Measurements from ENCODE around the gene GNB1.

GNB1 gene

DNA sequence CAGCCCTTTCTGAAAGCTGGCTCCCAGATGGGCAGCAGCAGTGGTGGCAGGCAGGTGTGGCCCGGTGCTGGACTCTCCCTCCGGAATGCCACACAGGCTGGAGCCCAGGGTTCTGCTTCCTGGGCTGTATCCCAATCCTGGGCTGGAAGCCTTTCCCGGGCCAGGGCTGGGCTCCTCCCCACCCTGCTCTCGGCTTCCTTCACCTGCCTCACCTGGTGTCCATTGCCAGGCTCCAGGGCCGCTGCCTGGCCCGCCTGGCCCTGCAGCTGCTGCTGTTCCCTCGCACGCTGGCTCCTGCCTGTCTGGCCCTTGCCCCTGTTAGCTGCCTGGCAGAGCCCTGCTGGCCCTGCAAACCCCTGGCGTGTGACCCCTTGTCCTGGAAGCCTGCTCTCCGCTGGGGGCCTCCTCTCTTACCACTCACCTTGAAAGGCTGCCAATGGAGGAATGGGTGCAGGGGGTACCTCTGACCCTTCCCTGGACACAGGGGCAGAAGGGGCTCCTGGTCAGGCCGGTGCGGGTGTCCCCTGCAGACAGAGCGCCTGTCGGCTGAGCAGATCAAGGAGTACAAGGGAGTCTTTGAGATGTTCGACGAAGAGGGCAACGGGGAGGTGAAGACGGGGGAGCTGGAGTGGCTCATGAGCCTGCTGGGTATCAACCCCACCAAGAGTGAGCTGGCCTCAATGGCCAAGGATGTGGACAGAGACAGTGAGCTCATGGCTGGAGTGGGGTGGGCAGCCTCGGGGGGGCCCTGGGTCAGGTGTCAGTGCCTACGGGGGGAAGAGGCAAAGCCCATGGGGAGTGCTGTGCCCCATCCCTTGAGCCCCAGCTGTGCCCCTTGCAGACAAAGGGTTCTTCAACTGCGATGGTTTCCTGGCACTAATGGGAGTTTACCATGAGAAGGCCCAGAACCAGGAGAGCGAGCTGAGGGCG is 25.3 kb upstream of the GNB1 start:
- Histone ChIP-seq H4K20me1 (ENCODE audit: insufficient read depth, low read length) (no peaks in the 10 kb centered on the region), H3K9me2 (ENCODE audit: low read depth, low read length) (no peaks in the 10 kb centered on the region), H3K79me2 (ENCODE audit: insufficient read depth, low read length) (no peaks in the 10 kb centered on the region), H3K27ac (ENCODE audit: low read depth, low read length, poor library complexity, severe bottlenecking) (no peak overlapping the region), H2AFZ (ENCODE audit: low read length) (no peak overlapping the region), H3K4me1 (ENCODE audit: insufficient read depth, low read length, severe bottlenecking) (peaks cover 9% of the 10 kb centered on the region), H3K9me3 (ENCODE audit: low read length) (no peaks in the 10 kb centered on the region), H3K4me3 (ENCODE audit: low read depth, low read length, poor library complexity, severe bottlenecking) (no peak overlapping the region), H3F3A (ENCODE audit: insufficient read depth, low read length) (no peaks in the 10 kb centered on the region), H3K9ac (ENCODE audit: low read length) (no peak overlapping the region), H3K27me3 (ENCODE audit: insufficient read depth, low read length) (peaks cover 4% of the 10 kb centered on the region; the same call in 1 of the 2 replicates), H3K4me2 (ENCODE audit: low read length) (no peak overlapping the region), H3K36me3 (ENCODE audit: insufficient read depth, low read length) (no peaks in the 10 kb centered on the region)
- TF ChIP-seq EZH2 (IDR thresholded peaks at IDR 0.05; ENCODE audit: borderline replicate concordance, low read length) = no peak
- TF ChIP-seq, protein P1, sequence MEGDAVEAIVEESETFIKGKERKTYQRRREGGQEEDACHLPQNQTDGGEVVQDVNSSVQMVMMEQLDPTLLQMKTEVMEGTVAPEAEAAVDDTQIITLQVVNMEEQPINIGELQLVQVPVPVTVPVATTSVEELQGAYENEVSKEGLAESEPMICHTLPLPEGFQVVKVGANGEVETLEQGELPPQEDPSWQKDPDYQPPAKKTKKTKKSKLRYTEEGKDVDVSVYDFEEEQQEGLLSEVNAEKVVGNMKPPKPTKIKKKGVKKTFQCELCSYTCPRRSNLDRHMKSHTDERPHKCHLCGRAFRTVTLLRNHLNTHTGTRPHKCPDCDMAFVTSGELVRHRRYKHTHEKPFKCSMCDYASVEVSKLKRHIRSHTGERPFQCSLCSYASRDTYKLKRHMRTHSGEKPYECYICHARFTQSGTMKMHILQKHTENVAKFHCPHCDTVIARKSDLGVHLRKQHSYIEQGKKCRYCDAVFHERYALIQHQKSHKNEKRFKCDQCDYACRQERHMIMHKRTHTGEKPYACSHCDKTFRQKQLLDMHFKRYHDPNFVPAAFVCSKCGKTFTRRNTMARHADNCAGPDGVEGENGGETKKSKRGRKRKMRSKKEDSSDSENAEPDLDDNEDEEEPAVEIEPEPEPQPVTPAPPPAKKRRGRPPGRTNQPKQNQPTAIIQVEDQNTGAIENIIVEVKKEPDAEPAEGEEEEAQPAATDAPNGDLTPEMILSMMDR (IDR thresholded peaks at IDR 0.05; ENCODE audit: low read length) = no peak

DNA sequence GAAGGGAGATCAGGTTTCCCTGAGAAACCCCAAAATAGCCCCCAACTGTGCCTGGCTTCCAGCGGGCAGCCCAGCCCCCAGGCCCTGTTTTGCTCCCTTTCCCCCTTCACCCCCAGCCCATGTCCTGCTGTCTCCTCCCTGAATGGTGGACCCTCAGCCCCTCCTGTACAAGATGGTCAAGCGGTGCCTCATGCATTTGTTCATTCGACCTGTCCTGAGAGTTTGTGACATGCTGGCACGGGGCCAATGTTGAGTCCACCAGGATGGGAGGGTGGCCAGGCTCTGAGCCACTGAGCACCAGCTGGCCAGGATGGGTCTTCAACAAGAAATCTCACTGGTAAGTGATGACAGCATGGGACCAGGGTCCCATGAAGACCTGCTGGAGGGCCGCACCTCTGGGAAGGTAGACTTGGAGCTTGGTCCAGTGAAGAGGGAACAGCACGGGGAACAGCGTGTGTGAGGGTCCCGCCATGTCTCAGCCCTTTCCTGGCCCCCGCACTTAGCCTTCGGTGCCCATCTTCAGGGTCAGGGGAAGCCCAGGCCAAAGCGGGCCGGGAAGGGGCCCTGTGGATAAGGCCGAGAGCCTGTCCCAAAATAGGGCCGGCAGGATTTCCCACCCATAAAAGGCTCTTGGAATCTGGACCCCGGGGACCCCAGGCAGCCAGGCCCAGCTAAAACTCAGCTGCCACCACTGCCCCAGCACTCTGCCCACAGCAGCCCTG is 24.2 kb upstream of the GNB1 start, which contains the start of gene CALML6:
Gene CALML6 (plus strand): TSS at position 290 of the 722 bp plus-strand sequence. CDS start 21 bp downstream, at position 311.
- Histone ChIP-seq H3F3A (ENCODE audit: insufficient read depth, low read length) (no peaks in the 10 kb centered on the region), H3K79me2 (ENCODE audit: insufficient read depth, low read length) (no peaks in the 10 kb centered on the region), H3K9ac (ENCODE audit: low read length) (no peak within 1 kb of the TSS), H2AFZ (ENCODE audit: low read length) (no peak within 1 kb of the TSS), H3K9me2 (ENCODE audit: low read depth, low read length) (no peaks in the 10 kb centered on the region), H3K27me3 (ENCODE audit: insufficient read depth, low read length) (peaks cover 2% of the 10 kb centered on the region; the same call in 1 of the 2 replicates), H3K4me3 (ENCODE audit: low read depth, low read length, poor library complexity, severe bottlenecking) (no peak within 1 kb of the TSS), H3K4me1 (ENCODE audit: insufficient read depth, low read length, severe bottlenecking) (peaks cover 9% of the 10 kb centered on the region), H4K20me1 (ENCODE audit: insufficient read depth, low read length) (no peaks in the 10 kb centered on the region), H3K27ac (ENCODE audit: low read depth, low read length, poor library complexity, severe bottlenecking) (no peak within 1 kb of the TSS), H3K4me2 (ENCODE audit: low read length) (no peak within 1 kb of the TSS), H3K9me3 (ENCODE audit: low read length) (no peaks in the 10 kb centered on the region), H3K36me3 (ENCODE audit: insufficient read depth, low read length) (no peaks in the 10 kb centered on the region)
- TF ChIP-seq, protein P1 (IDR thresholded peaks at IDR 0.05; ENCODE audit: low read length) = no peak
- TF ChIP-seq EZH2 (IDR thresholded peaks at IDR 0.05; ENCODE audit: borderline replicate concordance, low read length) = no peak

DNA sequence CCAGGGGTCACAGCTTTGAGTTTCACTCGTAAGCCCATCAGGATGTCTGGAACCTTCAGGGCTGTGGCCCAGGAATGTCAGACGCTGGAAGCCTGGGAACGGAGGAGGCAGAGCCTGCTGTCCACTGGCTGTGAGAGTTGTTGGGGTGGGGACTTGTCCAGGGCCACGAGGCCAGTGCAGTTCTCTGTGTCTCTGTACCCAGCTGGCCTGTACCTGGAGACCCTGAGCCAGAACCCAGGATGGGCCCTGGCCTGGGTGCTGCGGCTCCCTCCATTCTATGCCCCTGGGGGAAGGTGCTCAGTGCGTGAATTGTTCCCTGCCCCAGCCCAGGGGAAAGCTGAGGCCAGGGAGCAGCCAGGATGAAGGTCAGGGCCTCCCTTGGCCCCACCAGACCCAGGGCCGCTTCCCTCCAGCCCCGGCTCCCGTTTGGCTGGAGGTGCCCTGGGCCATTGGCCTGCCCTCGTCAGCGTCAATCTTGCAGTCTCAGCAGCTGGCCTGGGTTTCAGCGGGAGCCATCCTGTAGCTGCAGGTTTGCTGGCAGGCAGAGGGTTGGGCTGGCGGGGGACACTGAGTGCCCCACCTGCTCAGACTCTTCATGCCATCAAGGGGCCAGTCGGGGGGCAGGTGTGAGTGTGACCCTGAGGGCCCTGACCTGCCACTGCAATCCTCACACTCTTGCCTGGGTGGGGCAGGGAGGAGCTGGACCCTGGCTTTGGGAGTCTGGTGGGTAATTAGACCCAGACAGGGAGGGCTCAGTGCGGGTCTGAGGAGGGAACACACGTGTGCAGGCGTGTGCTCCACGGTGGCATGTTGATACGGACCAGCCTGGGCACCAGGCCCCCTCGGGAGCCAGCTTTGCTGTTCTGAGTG is 23.4 kb upstream of the GNB1 start:
- no peaks in the 10 kb centered on the region; the same call in 1 of the 2 replicates for H3K27me3 ChIP-seq (ENCODE audit: insufficient read depth, low read length)
- no peaks in the 10 kb centered on the region for H3K36me3 ChIP-seq (ENCODE audit: insufficient read depth, low read length)
- H3K4me3 ChIP-seq (ENCODE audit: low read depth, low read length, poor library complexity, severe bottlenecking) = no peak overlapping the region
- no peaks in the 10 kb centered on the region for H3F3A ChIP-seq (ENCODE audit: insufficient read depth, low read length)
- peaks cover 12% of the 10 kb centered on the region for H3K4me1 ChIP-seq (ENCODE audit: insufficient read depth, low read length, severe bottlenecking)
- no peak overlapping the region for H2AFZ ChIP-seq (ENCODE audit: low read length)
- TF ChIP-seq EZH2 (IDR thresholded peaks at IDR 0.05; ENCODE audit: borderline replicate concordance, low read length) = no peak
- TF ChIP-seq, protein P1 (IDR thresholded peaks at IDR 0.05; ENCODE audit: low read length) = no peak
- H3K27ac ChIP-seq (ENCODE audit: low read depth, low read length, poor library complexity, severe bottlenecking) = no peak overlapping the region
- no peaks in the 10 kb centered on the region for H3K9me2 ChIP-seq (ENCODE audit: low read depth, low read length)
- no peaks in the 10 kb centered on the region for H4K20me1 ChIP-seq (ENCODE audit: insufficient read depth, low read length)
- H3K9ac ChIP-seq (ENCODE audit: low read length) = no peak overlapping the region
- H3K4me2 ChIP-seq (ENCODE audit: low read length) = no peak overlapping the region
- H3K9me3 ChIP-seq (ENCODE audit: low read length) = no peaks in the 10 kb centered on the region
- no peaks in the 10 kb centered on the region for H3K79me2 ChIP-seq (ENCODE audit: insufficient read depth, low read length)
